ENCODE results near the gene CTRB2.

- TF ChIP-seq, protein P1, sequence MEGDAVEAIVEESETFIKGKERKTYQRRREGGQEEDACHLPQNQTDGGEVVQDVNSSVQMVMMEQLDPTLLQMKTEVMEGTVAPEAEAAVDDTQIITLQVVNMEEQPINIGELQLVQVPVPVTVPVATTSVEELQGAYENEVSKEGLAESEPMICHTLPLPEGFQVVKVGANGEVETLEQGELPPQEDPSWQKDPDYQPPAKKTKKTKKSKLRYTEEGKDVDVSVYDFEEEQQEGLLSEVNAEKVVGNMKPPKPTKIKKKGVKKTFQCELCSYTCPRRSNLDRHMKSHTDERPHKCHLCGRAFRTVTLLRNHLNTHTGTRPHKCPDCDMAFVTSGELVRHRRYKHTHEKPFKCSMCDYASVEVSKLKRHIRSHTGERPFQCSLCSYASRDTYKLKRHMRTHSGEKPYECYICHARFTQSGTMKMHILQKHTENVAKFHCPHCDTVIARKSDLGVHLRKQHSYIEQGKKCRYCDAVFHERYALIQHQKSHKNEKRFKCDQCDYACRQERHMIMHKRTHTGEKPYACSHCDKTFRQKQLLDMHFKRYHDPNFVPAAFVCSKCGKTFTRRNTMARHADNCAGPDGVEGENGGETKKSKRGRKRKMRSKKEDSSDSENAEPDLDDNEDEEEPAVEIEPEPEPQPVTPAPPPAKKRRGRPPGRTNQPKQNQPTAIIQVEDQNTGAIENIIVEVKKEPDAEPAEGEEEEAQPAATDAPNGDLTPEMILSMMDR (IDR thresholded peaks at IDR 0.05): no peak
- TF ChIP-seq ZNF232 (CRISPR knock-in tag; IDR thresholded peaks at IDR 0.05): no peak
These were observed 12.9 kb upstream of the CTRB2 start for GRCh38 chr16:75219838-75220237.

Data from WTC11 (cell line).